Measurements from ENCODE around the gene ADSS1. TPM values are rescaled to one million over a fixed set of nuclear protein-coding genes. Genes with fewer than 3 reads are reported as not detected.

The ADSS1 gene
- total RNA-seq, 3 donors from 2014 or later, result 2.0 to 6.0 (median 4.2) TPM

DNA sequence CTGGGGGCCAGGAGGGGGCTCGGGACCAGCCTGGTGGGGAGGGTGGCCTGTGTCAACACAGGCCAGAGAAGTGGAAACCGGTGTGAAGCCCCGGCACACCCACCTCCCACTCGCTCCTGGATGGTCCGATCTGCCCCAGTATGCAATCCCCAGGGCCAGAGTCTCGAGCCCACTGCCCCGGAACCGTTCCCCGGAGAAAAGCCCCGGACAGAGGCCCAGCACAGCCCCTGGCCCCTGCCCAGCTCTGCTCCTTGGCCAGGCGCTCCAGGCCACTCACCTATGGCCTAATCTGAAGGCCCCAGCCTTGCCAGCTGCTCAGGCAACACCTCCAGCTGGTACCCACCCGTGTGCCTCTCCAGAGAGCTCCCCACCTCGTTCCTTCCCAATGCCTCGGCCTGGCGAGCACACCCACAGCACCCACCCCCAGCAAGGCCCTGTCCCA lies 53.8 kb downstream of the ADSS1 start:
- H3K36me3 ChIP-seq (ENCODE audit: low read depth), result no peaks in the 10 kb centered on the region
- TF ChIP-seq, protein P1, sequence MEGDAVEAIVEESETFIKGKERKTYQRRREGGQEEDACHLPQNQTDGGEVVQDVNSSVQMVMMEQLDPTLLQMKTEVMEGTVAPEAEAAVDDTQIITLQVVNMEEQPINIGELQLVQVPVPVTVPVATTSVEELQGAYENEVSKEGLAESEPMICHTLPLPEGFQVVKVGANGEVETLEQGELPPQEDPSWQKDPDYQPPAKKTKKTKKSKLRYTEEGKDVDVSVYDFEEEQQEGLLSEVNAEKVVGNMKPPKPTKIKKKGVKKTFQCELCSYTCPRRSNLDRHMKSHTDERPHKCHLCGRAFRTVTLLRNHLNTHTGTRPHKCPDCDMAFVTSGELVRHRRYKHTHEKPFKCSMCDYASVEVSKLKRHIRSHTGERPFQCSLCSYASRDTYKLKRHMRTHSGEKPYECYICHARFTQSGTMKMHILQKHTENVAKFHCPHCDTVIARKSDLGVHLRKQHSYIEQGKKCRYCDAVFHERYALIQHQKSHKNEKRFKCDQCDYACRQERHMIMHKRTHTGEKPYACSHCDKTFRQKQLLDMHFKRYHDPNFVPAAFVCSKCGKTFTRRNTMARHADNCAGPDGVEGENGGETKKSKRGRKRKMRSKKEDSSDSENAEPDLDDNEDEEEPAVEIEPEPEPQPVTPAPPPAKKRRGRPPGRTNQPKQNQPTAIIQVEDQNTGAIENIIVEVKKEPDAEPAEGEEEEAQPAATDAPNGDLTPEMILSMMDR (IDR thresholded peaks at IDR 0.05), result no peak
- DNase-seq, result no peak
- intact Hi-C loops (cut with DNase I, micrococcal nuclease), result no loop called here
- no peaks in the 10 kb centered on the region for H3K4me1 ChIP-seq (ENCODE audit: low read depth)
- no peak overlapping the region for H3K4me3 ChIP-seq
- no peak for ATAC-seq
- no peaks in the 10 kb centered on the region for H3K9me3 ChIP-seq

DNA sequence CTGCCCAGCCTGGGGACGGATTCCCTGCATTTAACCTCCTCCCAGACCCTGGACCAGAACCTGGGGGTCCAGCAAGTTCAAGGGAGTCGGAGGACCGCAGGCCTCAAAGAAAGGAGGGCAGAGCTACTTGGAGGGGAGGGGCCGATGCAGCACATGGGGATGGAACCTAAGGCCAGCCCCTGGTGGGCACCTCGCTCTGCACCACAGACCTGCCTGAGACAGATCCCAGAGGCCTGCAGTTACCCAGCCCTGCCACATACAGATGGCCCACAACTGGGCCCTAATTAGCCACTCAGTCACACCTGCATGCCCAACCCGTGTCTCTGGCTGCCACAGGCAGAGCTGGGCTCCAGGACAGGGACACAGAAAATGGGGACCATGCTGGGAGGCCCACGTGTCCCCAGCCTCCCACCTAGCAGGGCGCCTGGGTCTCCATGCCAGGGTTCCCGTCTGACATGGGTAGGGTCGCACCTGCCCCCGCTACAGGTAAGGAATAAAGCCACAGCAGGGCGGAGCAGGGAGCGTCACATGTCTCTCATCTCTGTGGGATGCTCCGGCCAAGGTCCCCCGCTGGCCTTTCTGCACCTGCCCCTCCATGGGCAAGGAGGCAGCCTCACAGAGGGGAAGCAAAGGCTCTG lies 54.8 kb downstream of the ADSS1 start:
- no peaks in the 10 kb centered on the region for H3K4me1 ChIP-seq (ENCODE audit: low read depth)
- intact Hi-C loops (cut with DNase I, micrococcal nuclease), result no loop called here
- no peaks in the 10 kb centered on the region for H3K9me3 ChIP-seq
- H3K36me3 ChIP-seq (ENCODE audit: low read depth), result no peaks in the 10 kb centered on the region
- H3K4me3 ChIP-seq, result no peak overlapping the region
- ATAC-seq, result no peak
- TF ChIP-seq, protein P1 (IDR thresholded peaks at IDR 0.05), result no peak
- DNase-seq, result no peak

DNA sequence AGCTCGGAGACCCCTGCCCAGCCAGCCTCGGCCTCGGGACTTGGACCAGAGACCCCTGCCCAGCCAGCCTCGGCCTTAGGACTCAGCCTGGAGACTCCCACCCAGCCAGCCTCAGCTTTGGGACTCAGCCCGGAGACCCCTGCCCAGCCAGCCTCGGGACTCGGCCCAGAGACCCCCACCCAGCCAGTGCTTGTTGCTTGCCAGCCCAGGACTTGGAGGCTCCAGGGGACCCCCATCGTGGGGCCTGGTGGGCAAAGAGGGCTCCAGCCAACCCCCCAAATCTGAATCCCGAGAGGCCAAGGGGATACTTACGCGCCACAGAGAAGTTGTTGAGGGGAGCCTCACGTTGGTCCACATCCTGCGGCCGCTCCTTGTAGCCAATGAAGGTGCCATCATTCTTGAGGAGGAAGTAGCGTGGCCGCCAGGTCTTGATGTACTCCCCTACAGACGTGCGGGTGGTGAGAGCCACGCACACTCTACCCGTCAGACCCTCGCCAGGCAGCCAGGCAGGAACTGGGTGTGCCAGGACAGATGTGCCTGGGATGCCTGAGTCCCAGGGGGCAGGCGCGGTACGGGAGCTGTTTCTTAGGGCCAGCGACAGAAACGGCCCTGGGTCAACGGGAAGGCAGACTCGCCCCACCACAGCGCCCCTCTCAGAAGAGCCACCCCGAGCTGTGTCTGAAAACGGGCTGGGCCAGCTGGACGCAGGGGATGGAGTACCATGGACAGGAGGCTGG lies 55.9 kb downstream of the ADSS1 start:
- TF ChIP-seq, protein P1 (IDR thresholded peaks at IDR 0.05), result no peak
- DNase-seq, result no peak
- ATAC-seq, result no peak
- Histone ChIP-seq H3K9me3 (no peaks in the 10 kb centered on the region), H3K4me3 (no peak overlapping the region), H3K36me3 (ENCODE audit: low read depth) (no peaks in the 10 kb centered on the region), H3K4me1 (ENCODE audit: low read depth) (no peaks in the 10 kb centered on the region)
- intact Hi-C loops (cut with DNase I, micrococcal nuclease), result no loop called here

DNA sequence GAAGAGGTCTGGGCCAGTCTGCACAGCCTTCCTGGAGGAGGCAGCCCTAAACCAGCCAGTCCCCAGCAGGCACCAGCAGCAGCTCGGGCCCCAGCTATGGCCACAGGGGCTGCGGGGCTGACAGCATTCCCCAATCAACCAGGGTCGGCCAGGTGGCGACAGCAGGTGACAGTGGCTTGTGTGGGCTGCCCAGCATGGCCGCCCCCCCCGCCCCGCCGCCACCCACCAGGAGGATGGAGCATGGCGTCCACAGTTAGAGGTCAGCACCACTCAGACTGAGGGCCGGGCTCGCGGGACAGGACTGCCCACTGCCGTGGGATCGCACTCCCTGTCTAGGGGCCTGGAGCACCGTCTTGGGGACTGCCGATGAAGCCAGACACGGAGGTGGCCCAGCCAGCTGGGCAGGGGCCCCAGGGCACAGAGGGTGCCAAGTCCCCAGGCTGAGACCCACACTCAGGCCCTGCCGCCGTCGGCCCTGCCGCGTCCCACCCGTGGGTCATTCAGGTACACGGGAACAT lies 56.5 kb downstream of the ADSS1 start:
- no peaks in the 10 kb centered on the region for H3K9me3 ChIP-seq
- intact Hi-C loops (cut with DNase I, micrococcal nuclease), result no loop called here
- H3K4me1 ChIP-seq (ENCODE audit: low read depth), result no peaks in the 10 kb centered on the region
- DNase-seq (no peak), ATAC-seq (no peak)
- H3K36me3 ChIP-seq (ENCODE audit: low read depth), result no peaks in the 10 kb centered on the region
- H3K4me3 ChIP-seq, result no peak overlapping the region
- TF ChIP-seq, protein P1 (IDR thresholded peaks at IDR 0.05), result no peak

DNA sequence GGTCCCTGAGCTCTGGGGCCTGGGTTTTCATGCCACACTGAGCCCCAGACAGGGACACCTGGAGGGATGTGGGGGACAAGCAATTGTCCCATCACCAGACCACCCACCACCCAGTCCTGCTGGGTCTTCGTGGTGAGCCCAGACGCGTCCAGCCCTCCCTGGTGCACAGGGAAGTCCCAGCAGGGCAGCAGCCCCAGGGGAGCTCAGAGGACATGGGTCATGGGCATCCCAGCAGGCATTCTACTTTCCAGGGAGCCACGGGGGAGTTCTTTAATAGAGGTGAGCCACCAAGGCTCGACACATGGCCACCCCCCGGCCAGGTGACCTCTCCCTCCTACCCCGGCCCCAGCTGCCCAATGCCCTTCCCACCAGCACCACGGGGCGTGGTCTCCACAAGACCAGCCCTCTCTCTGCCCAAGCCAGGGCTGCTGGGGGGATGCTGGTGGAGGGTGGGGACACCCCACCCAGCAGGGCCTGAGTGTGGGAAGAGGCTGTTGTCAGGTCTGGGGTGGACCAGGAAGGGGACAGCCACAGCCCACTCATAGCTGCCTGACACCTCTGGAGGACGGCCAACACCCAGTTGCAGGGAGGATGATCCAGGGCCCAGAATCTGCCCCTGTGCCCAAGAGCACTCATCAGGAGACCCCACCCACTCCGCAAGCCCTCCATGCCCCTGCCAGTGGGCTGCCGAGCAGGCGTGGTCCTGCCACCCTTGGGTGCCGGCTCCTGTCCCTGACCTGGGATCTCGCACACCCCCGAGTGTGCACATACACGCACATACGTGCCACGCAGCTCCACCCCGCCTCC lies 57.4 kb downstream of the ADSS1 start:
- H3K9me3 ChIP-seq, result no peaks in the 10 kb centered on the region
- H3K4me3 ChIP-seq, result no peak overlapping the region
- DNase-seq, result no peak
- TF ChIP-seq, protein P1 (IDR thresholded peaks at IDR 0.05), result no peak
- no peak for ATAC-seq
- H3K4me1 ChIP-seq (ENCODE audit: low read depth), result no peaks in the 10 kb centered on the region
- H3K36me3 ChIP-seq (ENCODE audit: low read depth), result no peaks in the 10 kb centered on the region
- intact Hi-C loops (cut with DNase I, micrococcal nuclease), result no loop called here

Measured in mucosa of descending colon (tissue), 3 donors.